GM12865 (cell line): ENCODE data around the gene PLAGL2.

Experiments
- DNase-seq: peaks from one replicate; pipeline ENCODE4 v3.0.0; 2010; ENCODE audit warnings: low read depth
- H3K4me3 ChIP-seq: 2 replicates; pipeline ENCODE4 v1.5.1; 2011; ENCODE audit warnings: mild to moderate bottlenecking, low read depth, low read length, control low read depth
- TF ChIP-seq, protein P1 (sequence below): IDR thresholded peaks from 2 replicates; pipeline ENCODE4 v1.5.1; 2011; ENCODE audit warnings: low read length, control low read depth, low read depth, inconsistent platforms; ENCODE audit not compliant: insufficient read depth; ENCODE audit errors: missing control alignments

The PLAGL2 gene

DNA sequence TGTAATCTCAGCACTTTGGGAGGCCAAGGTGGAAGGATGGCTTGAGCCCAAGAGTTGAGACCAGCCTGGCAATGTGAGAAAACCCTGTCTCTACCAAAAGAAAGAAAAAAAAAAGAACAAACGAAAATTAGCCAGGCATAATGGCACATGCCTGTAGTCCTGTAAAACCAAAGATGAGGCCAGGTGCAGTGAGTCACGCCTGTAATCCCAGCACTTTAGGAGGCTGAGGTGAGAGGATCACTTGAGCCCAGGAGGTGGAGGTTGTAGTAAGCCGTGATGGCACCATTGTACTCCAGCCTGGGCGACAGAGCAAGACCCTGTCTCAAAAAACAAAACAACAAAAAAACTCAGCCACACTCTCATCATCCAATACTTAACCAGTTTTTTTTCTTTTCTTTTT is 37.4 kb upstream of the PLAGL2 start:
- TF ChIP-seq, protein P1, sequence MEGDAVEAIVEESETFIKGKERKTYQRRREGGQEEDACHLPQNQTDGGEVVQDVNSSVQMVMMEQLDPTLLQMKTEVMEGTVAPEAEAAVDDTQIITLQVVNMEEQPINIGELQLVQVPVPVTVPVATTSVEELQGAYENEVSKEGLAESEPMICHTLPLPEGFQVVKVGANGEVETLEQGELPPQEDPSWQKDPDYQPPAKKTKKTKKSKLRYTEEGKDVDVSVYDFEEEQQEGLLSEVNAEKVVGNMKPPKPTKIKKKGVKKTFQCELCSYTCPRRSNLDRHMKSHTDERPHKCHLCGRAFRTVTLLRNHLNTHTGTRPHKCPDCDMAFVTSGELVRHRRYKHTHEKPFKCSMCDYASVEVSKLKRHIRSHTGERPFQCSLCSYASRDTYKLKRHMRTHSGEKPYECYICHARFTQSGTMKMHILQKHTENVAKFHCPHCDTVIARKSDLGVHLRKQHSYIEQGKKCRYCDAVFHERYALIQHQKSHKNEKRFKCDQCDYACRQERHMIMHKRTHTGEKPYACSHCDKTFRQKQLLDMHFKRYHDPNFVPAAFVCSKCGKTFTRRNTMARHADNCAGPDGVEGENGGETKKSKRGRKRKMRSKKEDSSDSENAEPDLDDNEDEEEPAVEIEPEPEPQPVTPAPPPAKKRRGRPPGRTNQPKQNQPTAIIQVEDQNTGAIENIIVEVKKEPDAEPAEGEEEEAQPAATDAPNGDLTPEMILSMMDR, result no peak
- DNase-seq, result no peak
- no peak overlapping the region for H3K4me3 ChIP-seq

- TF ChIP-seq, protein P1, result no peak
- H3K4me3 ChIP-seq, result no peak overlapping the region
- DNase-seq, result no peak
These were observed 36.7 kb upstream of the PLAGL2 start for GRCh38 chr20:32244150-32244823.

DNA sequence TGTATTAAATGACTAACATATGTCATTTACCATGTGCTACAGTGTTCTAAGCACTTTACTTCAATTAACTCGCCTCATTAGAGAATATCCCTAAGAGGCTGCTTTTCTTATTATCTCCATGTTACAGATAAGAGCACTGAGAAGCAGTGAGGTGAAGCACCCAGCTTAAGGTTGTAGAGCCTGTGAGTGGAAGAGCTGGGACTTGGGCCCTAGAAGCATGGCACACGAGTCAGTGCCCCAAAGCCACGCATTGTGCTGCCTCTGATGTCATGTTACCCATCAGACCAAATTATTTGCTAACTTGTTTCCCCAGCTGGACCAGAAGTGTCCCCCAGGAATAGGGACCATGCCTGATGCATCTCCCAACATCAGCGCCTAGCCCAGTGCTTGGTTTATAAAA is 34.3 kb upstream of the PLAGL2 start:
- DNase-seq, result no peak
- no peak overlapping the region for H3K4me3 ChIP-seq
- TF ChIP-seq, protein P1, result no peak

DNA sequence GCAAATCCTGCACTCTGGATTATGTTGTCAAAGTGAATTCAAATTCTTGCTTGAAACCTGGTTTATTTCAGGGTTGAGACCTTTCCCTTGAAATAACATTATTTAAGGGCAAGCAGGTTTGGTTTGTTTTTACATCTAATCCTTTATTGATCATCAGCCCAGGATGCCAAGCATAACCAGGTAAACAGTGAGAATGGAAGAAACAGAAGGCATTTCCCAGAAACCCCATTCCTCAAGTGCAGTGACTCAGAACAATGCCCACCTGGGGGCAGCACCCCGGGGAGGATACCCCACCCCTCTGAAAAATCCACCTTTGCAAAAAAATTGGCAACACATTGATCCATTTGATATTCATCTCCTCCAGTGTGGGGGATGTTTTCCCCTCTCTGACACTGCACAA is 32.7 kb upstream of the PLAGL2 start:
- TF ChIP-seq, protein P1, result no peak
- no peak overlapping the region for H3K4me3 ChIP-seq
- no peak for DNase-seq

- H3K4me3 ChIP-seq, result no peak overlapping the region
- TF ChIP-seq, protein P1, result no peak
- no peak for DNase-seq
These were observed 31.2 kb upstream of the PLAGL2 start for GRCh38 chr20:32238483-32239425.

DNA sequence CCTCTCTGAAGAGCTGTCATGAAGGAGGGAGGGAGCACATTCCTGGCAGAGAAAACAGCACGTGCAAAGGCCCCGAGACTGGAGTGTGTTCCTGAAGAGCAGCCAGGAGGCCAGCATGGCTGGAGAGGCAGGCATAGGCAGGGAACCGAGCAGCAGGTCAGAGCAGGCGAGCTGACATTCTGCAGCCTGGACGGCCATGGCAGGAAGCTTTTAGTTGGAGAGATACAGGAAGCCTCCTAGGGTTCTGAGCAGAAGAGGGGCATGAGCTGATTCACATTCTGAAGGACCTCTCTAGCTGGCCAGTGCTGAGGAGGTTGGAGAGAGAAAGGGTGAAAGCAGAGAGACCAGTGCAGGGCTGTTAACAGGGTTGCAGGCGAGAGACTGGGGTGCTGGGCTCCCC is 29.9 kb upstream of the PLAGL2 start:
- no peak overlapping the region for H3K4me3 ChIP-seq
- TF ChIP-seq, protein P1, result no peak
- no peak for DNase-seq
